ENCODE measurements around the gene MTX1.

GRCh38 chr1:155184351-155184811 lies 24.1 kb upstream of the MTX1 start:
- no peak for TF ChIP-seq CTCF (conservative IDR thresholded peaks at IDR 0.05)
- TF ChIP-seq ZFX (IDR thresholded peaks at IDR 0.05) = no peak

Data from C4-2B (cell line).